Prostate gland (tissue), 2 donors: ENCODE results near the gene TMEM44.

Experiments
- CTCF ChIP-seq, 4 experiments: fragments of 200-600 bp in 2 of 4; fragments of 450-650 bp in 2 of 4; sonication (generic) in 2 of 4; IDR thresholded peaks; 1 replicate in 3 of 4; 2 replicates in 1 of 4; pipeline ENCODE4 v1.5.1; 2016 to 2019; ENCODE audit warnings: antibody characterized with exemption in 4 of 4, mild to moderate bottlenecking in 2 of 4, moderate library complexity in 2 of 4
- POLR2A ChIP-seq: fragments of 450-650 bp; IDR thresholded peaks from one replicate; pipeline ENCODE4 v1.6.1; 2016; ENCODE audit warnings: antibody characterized with exemption, mild to moderate bottlenecking

GRCh38 chr3:194676471-194676870 lies 43.3 kb upstream of the TMEM44 start:
- TF ChIP-seq CTCF (IDR thresholded peaks at IDR 0.05) (no peak), POLR2A (no peak)
